ENCODE results near the gene RETREG3. TPM values are rescaled to one million over a fixed set of nuclear protein-coding genes. Genes with fewer than 3 reads are reported as not detected.
A peak's percentile ranks its signal among the peaks of the same experiment; 100 is the strongest.

The RETREG3 gene
- polyA plus RNA-seq, 1 of the 3 experiments (the other 2 are of a cell fraction) = 13.3 TPM

DNA sequence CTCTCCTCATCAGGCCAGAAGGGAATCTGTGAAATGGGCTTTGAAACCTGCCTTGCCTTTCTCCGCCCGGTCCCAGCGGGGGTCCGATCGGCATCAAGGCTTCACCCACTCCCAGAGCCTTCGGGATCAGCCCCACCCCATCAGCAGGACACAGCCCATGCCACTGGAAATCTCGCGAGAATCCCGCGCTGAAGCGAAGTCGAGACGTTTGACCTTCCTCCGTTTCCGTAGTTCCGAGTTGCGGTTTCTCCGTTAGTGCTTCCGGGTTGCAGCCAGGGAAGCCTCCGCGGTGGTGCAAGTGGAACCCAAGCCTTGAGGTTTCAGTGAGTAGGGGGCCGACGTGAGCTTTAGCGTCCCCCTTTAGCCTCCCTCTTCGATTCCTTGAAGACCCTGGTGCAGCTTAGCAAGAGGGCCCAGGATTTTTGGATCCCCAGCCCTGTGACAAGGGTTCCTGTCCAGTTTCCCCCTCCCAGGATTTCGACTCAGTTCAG lies 47.2 kb downstream of the RETREG3 start, which contains the start of gene COASY (continued):
- TF ChIP-seq TAF1 (IDR thresholded peaks at IDR 0.05; ENCODE audit: borderline replicate concordance, low read depth, low read length) (peak; percentile 90), MXI1 (IDR thresholded peaks at IDR 0.05; ENCODE audit: low read depth, low read length) (peak; percentile 85; the same call in 1 of the 2 replicates), GABPA (IDR thresholded peaks at IDR 0.05; ENCODE audit: low read depth) (peak; percentile 92), JUND (IDR thresholded peaks at IDR 0.05) (no peak), YY1 (IDR thresholded peaks at IDR 0.05; ENCODE audit: low read depth) (peak; percentile 58; the same call in 1 of the 2 replicates), CHD2 (IDR thresholded peaks at IDR 0.05; ENCODE audit: low read length, partially characterized antibody) (peak; percentile 100), RAD21 (IDR thresholded peaks at IDR 0.05; ENCODE audit: low read length) (no peak), TCF12 (IDR thresholded peaks at IDR 0.05) (peak; percentile 21; the same call in 1 of the 2 replicates), ZBTB33 (IDR thresholded peaks at IDR 0.05; ENCODE audit: borderline replicate concordance, low read depth) (peak; percentile 100), EP300 (IDR thresholded peaks at IDR 0.05; ENCODE audit: borderline replicate concordance in 1 of 2, low read depth in 1 of 2, low read length in 1 of 2) (no peak), SIN3A (IDR thresholded peaks at IDR 0.05; ENCODE audit: borderline replicate concordance, low read depth, low read length) (peak; percentile 99), MEF2A (IDR thresholded peaks at IDR 0.05; ENCODE audit: borderline replicate concordance, low read depth) (no peak), RXRA (IDR thresholded peaks at IDR 0.05; ENCODE audit: borderline replicate concordance, low read depth) (no peak)
- TF ChIP-seq, protein P1, sequence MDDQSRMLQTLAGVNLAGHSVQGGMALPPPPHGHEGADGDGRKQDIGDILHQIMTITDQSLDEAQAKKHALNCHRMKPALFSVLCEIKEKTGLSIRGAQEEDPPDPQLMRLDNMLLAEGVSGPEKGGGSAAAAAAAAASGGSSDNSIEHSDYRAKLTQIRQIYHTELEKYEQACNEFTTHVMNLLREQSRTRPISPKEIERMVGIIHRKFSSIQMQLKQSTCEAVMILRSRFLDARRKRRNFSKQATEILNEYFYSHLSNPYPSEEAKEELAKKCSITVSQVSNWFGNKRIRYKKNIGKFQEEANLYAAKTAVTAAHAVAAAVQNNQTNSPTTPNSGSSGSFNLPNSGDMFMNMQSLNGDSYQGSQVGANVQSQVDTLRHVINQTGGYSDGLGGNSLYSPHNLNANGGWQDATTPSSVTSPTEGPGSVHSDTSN (IDR thresholded peaks at IDR 0.05) = 0 out of 2 replicates have a peak, but pooled peaks have one; percentile 22

- POLR2A ChIA-PET = no interaction called here
- H3K27ac ChIP-seq (ENCODE audit: low read depth in 2 of 2, low read length in 1 of 2) = no peak overlapping the region
- no peak for DNase-seq
- no peaks in the 10 kb centered on the region for H3K27me3 ChIP-seq (ENCODE audit: insufficient read depth)
- TF ChIP-seq GATA2 (CRISPR knock-in tag; IDR thresholded peaks at IDR 0.05) = no peak
- no peak for TF ChIP-seq RCOR1 (IDR thresholded peaks at IDR 0.05; ENCODE audit: low read length)
- no peak for TF ChIP-seq SIN3A (IDR thresholded peaks at IDR 0.05; ENCODE audit: borderline replicate concordance, low read depth, low read length)
- no peak for TF ChIP-seq TCF12 (IDR thresholded peaks at IDR 0.05)
- TF ChIP-seq MXI1 (IDR thresholded peaks at IDR 0.05; ENCODE audit: low read depth, low read length) = no peak
- no peak for TF ChIP-seq TAF1 (IDR thresholded peaks at IDR 0.05; ENCODE audit: borderline replicate concordance, low read depth, low read length)
- no peak for TF ChIP-seq SMC3 (IDR thresholded peaks at IDR 0.05; ENCODE audit: low read depth, low read length)
- no peak for TF ChIP-seq RFX5 (IDR thresholded peaks at IDR 0.05; ENCODE audit: low read length)
- no peak for TF ChIP-seq FOXM1 (IDR thresholded peaks at IDR 0.05; ENCODE audit: low read depth)
- TF ChIP-seq GABPA (IDR thresholded peaks at IDR 0.05; ENCODE audit: low read depth) = no peak
- TF ChIP-seq ZBTB33 (IDR thresholded peaks at IDR 0.05; ENCODE audit: borderline replicate concordance, low read depth) = no peak
- no peak for TF ChIP-seq CTCF (IDR thresholded peaks at IDR 0.05)
- peaks cover 54% of the 10 kb centered on the region for H3K79me2 ChIP-seq (ENCODE audit: insufficient read depth)
- no peaks in the 10 kb centered on the region for H4K20me1 ChIP-seq (ENCODE audit: insufficient read depth)
- peaks cover 8 to 19% of the 10 kb centered on the region in 2 experiments for H3K36me3 ChIP-seq (replicated peaks in 1 of 2; ENCODE audit: control insufficient read depth in 1 of 2, insufficient read depth in 2 of 2, low read length in 1 of 2)
- H3K4me3 ChIP-seq (ENCODE audit: low read depth in 2 of 2, low read length in 1 of 2) = no peak overlapping the region
- peak overlapping the region; percentile 7; the same call in 1 of the 2 replicates for H3K4me2 ChIP-seq
- H2AFZ ChIP-seq (ENCODE audit: low read depth) = no peak overlapping the region
- peaks cover 0 to 25% of the 10 kb centered on the region in 2 experiments; a peak in 2 of 4 replicates for H3K4me1 ChIP-seq (ENCODE audit: control insufficient read depth in 1 of 2, insufficient read depth in 2 of 2, low read depth in 1 of 2, low read length in 1 of 2)
- H3K9ac ChIP-seq = no peak overlapping the region
- H3F3A ChIP-seq (replicated peaks; ENCODE audit: insufficient read depth) = peaks cover 22% of the 10 kb centered on the region
- H3K9me3 ChIP-seq = no peaks in the 10 kb centered on the region
- 97% methylated on average over 3 of the region's 3 CpGs for WGBS (ENCODE audit: low lambda C conversion rate)
- H3K9me2 ChIP-seq = no peaks in the 10 kb centered on the region
- CTCF ChIA-PET = interaction anchor here (1.8 kb wide), 1 partner anchor 17 kb away, joined by 5 read pairs; the partner anchor contains the start of gene PSMC3IP
Observed at GRCh38 chr17:42560246-42560645, 48.9 kb downstream of the RETREG3 start.
